ENCODE data around the gene OXTR.
"Not testable (repeated sequence)": the region's sequence is repeated elsewhere in the genome, so short reads cannot be mapped to it uniquely, and the experiment has no call there.

OXTR gene

DNA sequence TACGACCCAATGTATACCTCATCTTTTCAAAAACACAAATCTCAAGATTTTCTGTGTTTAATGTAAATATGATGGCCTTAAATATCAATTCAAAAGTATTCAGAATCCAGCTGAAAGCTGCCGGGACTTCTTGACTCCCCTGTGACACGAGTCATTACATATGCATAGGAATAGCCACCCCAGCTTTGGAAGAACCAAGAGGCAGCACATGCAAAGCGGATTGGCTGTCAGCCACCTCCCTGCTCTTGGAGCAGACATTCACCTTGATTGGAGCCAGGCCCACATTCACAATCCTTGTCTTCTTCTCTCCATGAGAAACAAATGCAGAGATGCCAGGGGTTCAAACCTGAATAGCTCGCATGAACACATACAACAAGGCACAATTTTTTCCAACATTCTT is 46.6 kb downstream of the OXTR start:
- FAIRE-seq = no peak
- no peak for DNase-seq (ENCODE audit: insufficient read length)
- TF ChIP-seq POLR2A (IDR thresholded peaks at IDR 0.05; ENCODE audit: low read depth, low read length) (no peak), POLR2AphosphoS5 (IDR thresholded peaks at IDR 0.05; ENCODE audit: low read depth, low read length) (no peak), TAF1 (IDR thresholded peaks at IDR 0.05; ENCODE audit: borderline replicate concordance, low read depth, low read length) (no peak)

DNA sequence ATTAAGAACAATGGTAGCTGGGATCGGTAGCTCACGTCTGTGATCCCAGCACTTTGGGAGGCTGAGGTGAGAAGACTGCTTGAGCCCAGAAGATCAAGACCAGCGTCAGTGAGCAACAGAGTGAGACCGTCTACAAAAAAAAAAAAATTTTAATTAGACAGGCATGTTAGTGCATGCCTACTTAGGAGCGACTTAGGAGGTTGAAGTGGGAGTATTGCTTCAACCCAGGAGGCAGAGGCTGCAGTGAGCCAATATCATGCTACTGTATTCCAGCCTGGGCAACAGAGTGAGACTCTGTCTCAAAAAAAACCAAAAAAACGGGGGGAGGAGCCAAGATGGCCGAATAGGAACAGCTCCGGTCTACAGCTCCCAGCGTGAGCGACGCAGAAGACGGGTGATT is 53.7 kb downstream of the OXTR start:
- not testable (repeated sequence) for FAIRE-seq; DNase-seq (ENCODE audit: insufficient read length)

DNA sequence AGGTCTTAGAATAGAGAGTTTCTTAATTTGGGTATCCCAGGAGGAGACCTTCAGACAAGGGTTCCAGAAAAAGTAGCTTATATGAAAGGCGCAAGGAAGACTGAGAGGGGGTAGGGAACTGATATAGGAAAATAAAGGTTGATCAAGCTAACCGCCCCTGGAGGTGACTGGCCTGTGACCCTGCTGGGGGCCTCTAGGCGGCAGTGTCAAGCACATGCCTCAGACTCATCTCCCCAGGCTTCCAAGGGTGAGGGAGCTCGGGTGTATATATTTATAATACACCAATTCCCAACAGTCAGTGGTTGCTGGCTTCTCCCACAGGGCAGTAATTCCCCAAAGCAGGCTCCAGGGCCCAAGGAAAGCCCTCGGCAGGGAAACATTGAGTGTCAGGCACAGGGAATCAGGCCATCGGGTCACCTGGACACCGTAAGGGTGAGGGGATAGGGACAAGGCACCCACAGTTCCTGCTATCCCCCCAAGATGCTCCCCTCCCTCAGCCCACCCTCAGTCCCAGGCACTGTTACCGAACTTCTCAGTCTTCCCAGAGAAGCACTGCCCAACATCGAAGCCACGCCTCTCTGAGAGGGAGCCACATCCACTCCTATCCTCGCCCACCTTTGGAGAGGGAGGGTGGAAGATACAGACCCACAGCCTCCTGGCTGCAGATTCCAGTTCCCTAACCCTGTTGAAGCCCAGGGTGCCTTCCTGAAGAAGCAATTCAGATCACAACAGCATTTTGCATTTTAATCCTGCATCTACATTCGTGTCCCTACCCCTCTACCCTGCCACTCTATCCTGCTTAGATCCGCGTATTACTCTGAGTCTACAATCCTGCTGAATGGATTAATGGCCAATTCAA is 55.3 kb downstream of the OXTR start:
- DNase-seq (ENCODE audit: insufficient read length) (no peak), FAIRE-seq (no peak)
- no peak for TF ChIP-seq TAF1 (IDR thresholded peaks at IDR 0.05; ENCODE audit: borderline replicate concordance, low read depth, low read length)

- DNase-seq (ENCODE audit: insufficient read length) = no peak
- no peak for TF ChIP-seq POLR2AphosphoS5 (IDR thresholded peaks at IDR 0.05; ENCODE audit: low read depth, low read length)
- TF ChIP-seq TAF1 (IDR thresholded peaks at IDR 0.05; ENCODE audit: borderline replicate concordance, low read depth, low read length) = no peak
- no peak for TF ChIP-seq POLR2A (IDR thresholded peaks at IDR 0.05; ENCODE audit: low read depth, low read length)
Measured at GRCh38 chr3:8712908-8713255, 56.5 kb downstream of the OXTR start.

DNA sequence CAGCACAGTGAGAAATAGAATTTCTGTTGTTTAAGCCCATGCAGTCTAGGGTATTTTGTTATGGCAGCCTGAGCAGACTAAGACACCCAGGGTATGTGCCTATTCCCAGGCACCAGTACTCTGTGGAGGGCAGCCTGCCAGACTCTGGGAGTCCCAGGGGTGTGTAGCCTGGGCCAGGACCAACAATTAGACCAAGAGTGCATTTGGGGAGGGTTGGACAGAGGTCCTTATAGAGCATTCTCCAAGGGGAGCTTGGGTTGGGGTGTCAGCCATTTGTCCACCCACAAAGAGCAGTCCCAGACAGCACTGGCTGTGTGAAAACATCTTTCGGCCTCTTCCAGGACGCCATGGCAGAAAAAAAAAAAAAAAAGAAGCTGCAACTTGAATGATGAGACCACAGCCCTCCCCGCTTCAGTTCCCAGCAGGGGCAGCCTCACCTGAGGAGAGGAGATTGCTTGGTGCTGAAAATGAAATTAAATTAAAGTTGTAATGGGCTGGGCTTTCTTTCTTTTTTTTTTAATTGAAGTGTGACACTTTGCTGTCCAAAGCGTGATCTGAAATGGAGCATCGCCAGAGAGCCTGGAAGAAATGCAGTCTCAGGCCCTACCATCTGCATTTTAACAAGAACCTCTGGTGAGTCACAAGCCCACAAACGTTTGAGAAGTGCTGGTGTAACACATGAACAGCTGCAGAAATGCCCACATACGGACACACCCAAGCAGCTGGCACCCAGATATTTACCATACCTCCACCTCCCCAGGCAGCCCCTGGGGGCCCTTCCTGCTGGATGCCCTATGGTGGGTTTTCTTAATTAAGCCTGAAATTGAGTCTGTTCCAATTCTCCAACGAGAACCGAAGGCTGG is 57.1 kb downstream of the OXTR start:
- DNase-seq (ENCODE audit: insufficient read length) = no peak
- no peak for TF ChIP-seq POLR2AphosphoS5 (IDR thresholded peaks at IDR 0.05; ENCODE audit: low read depth, low read length)
- no peak for TF ChIP-seq POLR2A (IDR thresholded peaks at IDR 0.05; ENCODE audit: low read depth, low read length)
- no peak for TF ChIP-seq TAF1 (IDR thresholded peaks at IDR 0.05; ENCODE audit: borderline replicate concordance, low read depth, low read length)
- no peak for FAIRE-seq

More at GRCh38 chr3:8712908-8713255, 56.5 kb downstream of the OXTR start:
- no peak for FAIRE-seq

DNA sequence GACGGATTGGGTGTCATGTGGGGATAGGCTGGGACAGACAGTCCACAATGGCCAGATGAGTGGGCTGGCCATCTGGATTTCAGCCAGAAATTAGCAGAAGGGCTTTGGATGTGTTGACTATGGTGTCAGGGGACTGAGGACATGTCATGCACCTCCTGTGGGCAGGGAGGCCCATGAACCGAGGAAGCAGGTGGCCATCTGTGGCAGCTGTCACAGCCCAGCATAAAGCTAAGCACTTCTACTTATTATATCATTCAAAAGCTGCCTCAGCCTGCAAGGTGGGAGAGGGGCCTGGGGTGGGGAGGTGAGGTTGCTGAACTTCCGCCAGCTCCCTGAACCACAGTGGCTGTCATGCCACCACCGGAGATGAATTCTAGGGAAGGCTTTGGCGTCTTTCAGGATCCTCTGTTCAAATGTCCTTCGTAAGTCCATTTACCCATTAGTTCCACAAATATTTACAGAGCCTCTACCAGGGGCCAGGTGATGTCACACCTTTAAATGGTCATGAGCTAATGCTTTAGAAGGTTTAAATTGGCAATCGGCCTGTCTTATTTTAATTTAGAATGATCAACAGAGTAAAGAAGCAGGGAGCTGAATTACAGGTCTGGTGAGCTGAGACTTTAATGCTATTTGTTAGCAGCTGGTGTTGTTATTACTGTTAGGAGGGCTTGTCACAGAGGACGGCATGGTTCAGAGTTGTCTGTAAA is 59.5 kb downstream of the OXTR start:
- no peak for FAIRE-seq
- TF ChIP-seq POLR2A (IDR thresholded peaks at IDR 0.05; ENCODE audit: low read depth, low read length) (no peak), TAF1 (IDR thresholded peaks at IDR 0.05; ENCODE audit: borderline replicate concordance, low read depth, low read length) (no peak), POLR2AphosphoS5 (IDR thresholded peaks at IDR 0.05; ENCODE audit: low read depth, low read length) (no peak)
- DNase-seq (ENCODE audit: insufficient read length) = no peak

GRCh38 chr3:8709287-8709686 is 60.1 kb downstream of the OXTR start:
- FAIRE-seq = no peak
- TF ChIP-seq POLR2AphosphoS5 (IDR thresholded peaks at IDR 0.05; ENCODE audit: low read depth, low read length) = no peak
- TF ChIP-seq POLR2A (IDR thresholded peaks at IDR 0.05; ENCODE audit: low read depth, low read length) = no peak
- TF ChIP-seq TAF1 (IDR thresholded peaks at IDR 0.05; ENCODE audit: borderline replicate concordance, low read depth, low read length) = no peak
- DNase-seq (ENCODE audit: insufficient read length) = no peak

DNA sequence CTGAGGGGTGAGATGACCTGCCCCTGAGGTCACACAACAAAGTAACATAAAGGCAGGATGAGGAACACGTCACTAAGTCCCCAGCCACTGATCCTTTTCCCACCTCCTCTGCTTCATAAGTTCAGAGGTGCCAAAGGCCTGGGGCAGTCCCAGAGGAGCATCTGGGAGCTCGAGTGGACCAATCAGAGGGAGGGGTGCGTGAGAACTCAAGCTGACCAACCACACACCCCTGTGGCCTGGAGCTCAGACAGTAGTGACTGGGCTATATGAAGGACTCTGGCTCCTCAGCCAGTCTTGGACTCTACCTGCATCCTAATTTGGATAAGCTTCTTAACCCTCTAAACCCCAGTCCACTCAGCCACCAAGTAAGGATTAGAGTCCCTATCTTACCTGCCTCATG is 63.8 kb downstream of the OXTR start:
- TF ChIP-seq POLR2A (IDR thresholded peaks at IDR 0.05; ENCODE audit: low read depth, low read length) = no peak
- no peak for FAIRE-seq
- DNase-seq (ENCODE audit: insufficient read length) = no peak

GRCh38 chr3:8702560-8702959 is 66.9 kb downstream of the OXTR start:
- DNase-seq (ENCODE audit: insufficient read length) (no peak), FAIRE-seq (no peak)
- TF ChIP-seq TAF1 (IDR thresholded peaks at IDR 0.05; ENCODE audit: borderline replicate concordance, low read depth, low read length) (no peak), POLR2A (IDR thresholded peaks at IDR 0.05; ENCODE audit: low read depth, low read length) (no peak), POLR2AphosphoS5 (IDR thresholded peaks at IDR 0.05; ENCODE audit: low read depth, low read length) (no peak)

All from GM12892 (cell line).